HCT116 (cell line): Measurements from ENCODE around the gene COPE. TPM values are rescaled to one million over a fixed set of nuclear protein-coding genes. Genes with fewer than 3 reads are reported as not detected.

Source experiments
- ATAC-seq: fragments of 200-7000 bp; cut with Tn5 transposase; 2 replicates; pipeline ENCODE4 v1.9.1; 2020; ENCODE audit warnings: mild to moderate bottlenecking, moderate library complexity
- BruUV-seq: library from RNA; stranded (reverse); fragments of 400-500 nt; replicated peaks from 2 replicates; lab custom pipeline; 2021; lab: Mats Ljungman, UMichigan
- CTCF ChIA-PET: fragments of 300-600 bp; sonication (Branson Sonifier 250); formaldehyde crosslinking; loops from one replicate; lab custom pipeline; 2021; ENCODE audit warnings: antibody characterized with exemption; lab: Charles Lee
- POLR2A ChIA-PET: fragments of 300-600, 350-600 bp; sonication (Branson Sonifier 250); formaldehyde crosslinking; loops from one replicate; lab custom pipeline; 2021; ENCODE audit warnings: antibody characterized with exemption; lab: Charles Lee
- RAD21 ChIA-PET, 2 experiments: fragments of 300-600 bp; sonication (Branson Sonifier 250); formaldehyde crosslinking; loops; one replicate each; lab custom pipeline; 2023; ENCODE audit warnings: low total read pairs in 2 of 2; ENCODE audit not compliant: uncharacterized antibody in 2 of 2, unreplicated experiment in 2 of 2, low non-redundant PET in 1 of 2; lab: Charles Lee
- DNase-seq: peaks from one replicate; pipeline ENCODE4 v3.0.0-alpha.2; 2010; ENCODE audit warnings: low read depth, low spot score
- H2AFZ ChIP-seq: fragments of 200-600 bp; shearing (Covaris generic), sonication (generic); 2 replicates; pipeline ENCODE4 v1.6.1; 2017; ENCODE audit warnings: low read depth, mixed run types, mixed read lengths, antibody characterized with exemption, low read length; ENCODE audit not compliant: poor library complexity, severe bottlenecking
- H3K27ac ChIP-seq: 2 replicates; pipeline ENCODE4 v1.5.1; 2012; ENCODE audit warnings: low read depth, low read length
- H3K27me3 ChIP-seq: fragments of 200-600 bp; sonication (generic); 2 replicates; pipeline ENCODE4 v1.6.1; 2016; ENCODE audit warnings: mixed run types, low read length, mixed read lengths; ENCODE audit not compliant: insufficient read depth
- H3K36me3 ChIP-seq, 2 experiments: fragments of 200-500 bp in 1 of 2; fragments of 200-600 bp in 1 of 2; sonication (Bioruptor generic) in 1 of 2; sonication (generic) in 1 of 2; 2 replicates each; pipeline versions ENCODE4 v1.5.1 to v1.6.1; 2014 to 2016; ENCODE audit warnings: low read length in 2 of 2, inconsistent platforms in 1 of 2, mixed read lengths in 1 of 2, mixed run types in 1 of 2; ENCODE audit not compliant: insufficient read depth in 2 of 2, control insufficient read depth in 1 of 2
- H3K4me1 ChIP-seq, 2 experiments: fragments of 200-600 bp in 1 of 2; sonication (generic) in 1 of 2; 2 replicates each; pipeline versions ENCODE4 v1.5.1 to v1.6.1; 2012 to 2017; ENCODE audit warnings: low read length in 2 of 2, inconsistent platforms in 1 of 2, mild to moderate bottlenecking in 1 of 2, mixed read lengths in 1 of 2, mixed run types in 1 of 2, moderate library complexity in 1 of 2; ENCODE audit not compliant: insufficient read depth in 2 of 2, control insufficient read depth in 1 of 2
- H3K4me2 ChIP-seq: fragments of 200-600 bp; sonication (generic); 2 replicates; pipeline ENCODE4 v1.6.1; 2017; ENCODE audit warnings: mixed run types, low read length, mixed read lengths
- H3K4me3 ChIP-seq, 2 experiments: fragments of 200-600 bp in 1 of 2; sonication (generic) in 1 of 2; replicated peaks in 1 of 2; 2 replicates each; pipeline ENCODE4 v1.5.1; 2011 to 2016; ENCODE audit warnings: low read length in 2 of 2, control low read depth in 1 of 2, low read depth in 1 of 2, mild to moderate bottlenecking in 1 of 2, mixed read lengths in 1 of 2, mixed run types in 1 of 2
- H3K79me2 ChIP-seq: fragments of 200-600 bp; sonication (generic); 2 replicates; pipeline ENCODE4 v1.6.1; 2017; ENCODE audit warnings: mild to moderate bottlenecking, mixed run types, low read length, moderate library complexity, mixed read lengths; ENCODE audit not compliant: insufficient read depth
- H3K9ac ChIP-seq: fragments of 200-600 bp; sonication (generic); 2 replicates; pipeline ENCODE4 v1.6.1; 2016; ENCODE audit warnings: low read length, mixed read lengths
- H3K9me2 ChIP-seq: fragments of 200-600 bp; sonication (generic), shearing (Covaris generic); 2 replicates; pipeline ENCODE4 v1.6.1; 2017; ENCODE audit warnings: mixed run types, mild to moderate bottlenecking, moderate library complexity; ENCODE audit not compliant: insufficient read depth
- H3K9me3 ChIP-seq, 2 experiments: fragments of 200-500 bp in 1 of 2; fragments of 200-600 bp in 1 of 2; sonication (Bioruptor generic) in 1 of 2; sonication (generic) in 1 of 2; 2 replicates each; pipeline ENCODE4 v1.6.1; 2014 to 2017; ENCODE audit warnings: low read length in 2 of 2, mixed read lengths in 2 of 2, inconsistent platforms in 1 of 2, low read depth in 1 of 2, mild to moderate bottlenecking in 1 of 2, mixed run types in 1 of 2, moderate library complexity in 1 of 2; ENCODE audit not compliant: control insufficient read depth in 1 of 2, insufficient read depth in 1 of 2
- H4K20me1 ChIP-seq: fragments of 200-600 bp; sonication (generic), shearing (Covaris generic); 2 replicates; pipeline ENCODE4 v1.6.1; 2017; ENCODE audit warnings: mixed run types, mild to moderate bottlenecking, moderate library complexity; ENCODE audit not compliant: insufficient read depth
- ATF3 ChIP-seq: IDR thresholded peaks from 2 replicates; pipeline ENCODE4 v1.6.1; 2012
- CBX3 ChIP-seq: IDR thresholded peaks from 2 replicates; pipeline ENCODE4 v1.6.1; 2012; ENCODE audit warnings: low read depth
- CEBPB ChIP-seq: IDR thresholded peaks from 2 replicates; pipeline ENCODE4 v1.6.1; 2012; ENCODE audit warnings: low read depth
- ELF1 ChIP-seq: IDR thresholded peaks from 2 replicates; pipeline ENCODE4 v1.6.1; 2012; ENCODE audit warnings: low read depth, borderline replicate concordance
- EZH2phosphoT487 ChIP-seq: fragments of 200-600 bp; IDR thresholded peaks from 2 replicates; pipeline ENCODE4 v1.6.1; 2018; ENCODE audit warnings: antibody characterized with exemption, borderline replicate concordance
- JUND ChIP-seq: IDR thresholded peaks from 2 replicates; pipeline ENCODE4 v1.6.1; 2012
- POLR2A ChIP-seq: IDR thresholded peaks from 2 replicates; pipeline ENCODE4 v1.7.0; 2011; ENCODE audit warnings: borderline replicate concordance; ENCODE audit not compliant: insufficient read depth, insufficient read length; ENCODE audit errors: extremely low read depth
- POLR2AphosphoS5 ChIP-seq: IDR thresholded peaks from 2 replicates; pipeline ENCODE4 v1.6.1; 2011; ENCODE audit warnings: mild to moderate bottlenecking, low read depth, low read length, moderate library complexity
- RAD21 ChIP-seq: IDR thresholded peaks from 2 replicates; pipeline ENCODE4 v1.6.1; 2012; ENCODE audit warnings: low read depth, mild to moderate bottlenecking
- SIN3A ChIP-seq: IDR thresholded peaks from 2 replicates; pipeline ENCODE4 v1.6.1; 2012; ENCODE audit warnings: low read depth
- SP1 ChIP-seq: IDR thresholded peaks from 2 replicates; pipeline ENCODE4 v1.6.1; 2012; ENCODE audit warnings: low read depth
- SRF ChIP-seq: IDR thresholded peaks from 2 replicates; pipeline ENCODE4 v1.6.1; 2012; ENCODE audit warnings: low read depth
- TCF7L2 ChIP-seq: IDR thresholded peaks from 2 replicates; pipeline ENCODE4 v1.7.0; 2011; ENCODE audit warnings: borderline replicate concordance, inconsistent platforms; ENCODE audit not compliant: insufficient read depth, insufficient read length; ENCODE audit errors: extremely low read depth
- YY1 ChIP-seq: IDR thresholded peaks from 2 replicates; pipeline ENCODE4 v1.6.1; 2011; ENCODE audit warnings: low read length, low read depth, moderate library complexity, mild to moderate bottlenecking; ENCODE audit not compliant: insufficient replicate concordance; ENCODE audit errors: extremely low read depth
- ZBTB33 ChIP-seq: IDR thresholded peaks from 2 replicates; pipeline ENCODE4 v1.6.1; 2011; ENCODE audit warnings: mild to moderate bottlenecking, low read length, moderate library complexity; ENCODE audit not compliant: insufficient replicate concordance; ENCODE audit errors: extremely low read depth
- ZFX ChIP-seq: fragments of 450-650 bp; IDR thresholded peaks from 2 replicates; pipeline ENCODE4 v1.6.1; 2017
- ZNF274 ChIP-seq: fragments of 200-500 bp; sonication (Bioruptor generic); IDR thresholded peaks from 2 replicates; pipeline ENCODE4 v1.6.1; 2014; ENCODE audit warnings: mild to moderate bottlenecking, low read depth, low read length, inconsistent platforms
- intact Hi-C: fragments of 100-400 bp; cut with micrococcal nuclease; formaldehyde crosslinking; loops from 2 replicates; pipeline ENCODE4 v1.10.0; 2022
- total RNA-seq: library from RNA; stranded (reverse); gene quantifications from one replicate; pipeline ENCODE4 v1.2.1, GENCODE V29; 2021; ENCODE audit not compliant: unreplicated experiment

The COPE gene
- total RNA-seq, 1 experiment from 2014 or later, result 263 TPM

- Histone ChIP-seq H2AFZ (no peak overlapping the region), H3K9me2 (no peaks in the 10 kb centered on the region), H3K4me3 (no peak overlapping the region), H3K9ac (no peak overlapping the region), H4K20me1 (no peaks in the 10 kb centered on the region), H3K27me3 (no peaks in the 10 kb centered on the region), H3K9me3 (no peaks in the 10 kb centered on the region), H3K36me3 (no peaks in the 10 kb centered on the region), H3K79me2 (no peaks in the 10 kb centered on the region), H3K4me1 (peaks cover 5 to 16% of the 10 kb centered on the region in 2 experiments; a peak in 3 of 4 replicates), H3K4me2 (no peak overlapping the region), H3K27ac (no peak overlapping the region)
- intact Hi-C loops, result no loop called here
- no TSS peak for BruUV-seq
- RAD21 ChIA-PET, result no interaction called here
- CTCF ChIA-PET, result no interaction called here
- no peak for TF ChIP-seq CEBPB
- no peak for TF ChIP-seq EZH2phosphoT487
- TF ChIP-seq ZBTB33, result no peak
- TF ChIP-seq TCF7L2, result no peak
- TF ChIP-seq JUND, result no peak
- no peak for TF ChIP-seq YY1
- TF ChIP-seq SIN3A, result no peak
- TF ChIP-seq RAD21, result no peak
- TF ChIP-seq SRF, result no peak
- no peak for TF ChIP-seq ZFX
- TF ChIP-seq CBX3, result no peak
- TF ChIP-seq SP1, result no peak
- TF ChIP-seq ATF3, result no peak
- TF ChIP-seq POLR2A, result no peak
- no peak for TF ChIP-seq ELF1
- TF ChIP-seq POLR2AphosphoS5, result no peak
- TF ChIP-seq ZNF274, result no peak
- POLR2A ChIA-PET, result no interaction called here
- ATAC-seq, result no peak
- DNase-seq, result no peak
These were observed 35.5 kb downstream of the COPE start for GRCh38 chr19:18883526-18884304.
